Ecto neural progenitor cell (in vitro differentiated cells): ENCODE data around the gene CD59.
"Not testable (repeated sequence)": the region's sequence is repeated elsewhere in the genome, so short reads cannot be mapped to it uniquely, and the experiment has no call there.

ENCODE experiments used
- DNase-seq: peaks from one replicate; pipeline ENCODE4 v3.0.0-alpha.2; 2018; ENCODE audit warnings: low spot score

CD59 gene

DNA sequence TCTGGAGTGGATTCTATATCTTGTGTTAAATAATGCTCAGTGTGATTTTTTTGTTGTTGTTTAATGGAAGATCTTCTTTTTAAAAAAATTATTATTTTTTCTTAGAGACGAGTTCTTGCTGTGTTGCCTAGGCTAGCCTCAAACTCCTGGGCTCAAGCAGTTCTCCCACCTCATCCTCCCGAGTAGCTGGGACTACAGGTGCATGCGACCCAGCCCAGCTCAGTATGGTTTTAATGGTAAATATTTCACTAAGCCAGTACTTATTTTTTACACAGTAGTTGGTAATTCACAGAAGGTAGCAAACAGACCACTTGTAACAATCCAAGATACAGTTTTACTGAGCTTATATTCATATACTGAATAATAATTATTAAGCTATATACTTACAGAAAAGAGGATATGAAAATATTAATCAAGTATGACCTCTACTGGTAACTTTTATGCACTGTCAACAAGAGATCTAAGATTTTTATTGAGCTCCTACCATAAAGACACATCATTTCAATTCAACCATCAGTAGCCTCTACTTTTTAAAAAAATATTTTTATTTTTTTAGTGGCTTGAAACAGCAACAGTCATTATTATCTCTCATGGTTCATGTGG, 6.1 kb upstream of the CD59 start:
- no peak for DNase-seq

DNA sequence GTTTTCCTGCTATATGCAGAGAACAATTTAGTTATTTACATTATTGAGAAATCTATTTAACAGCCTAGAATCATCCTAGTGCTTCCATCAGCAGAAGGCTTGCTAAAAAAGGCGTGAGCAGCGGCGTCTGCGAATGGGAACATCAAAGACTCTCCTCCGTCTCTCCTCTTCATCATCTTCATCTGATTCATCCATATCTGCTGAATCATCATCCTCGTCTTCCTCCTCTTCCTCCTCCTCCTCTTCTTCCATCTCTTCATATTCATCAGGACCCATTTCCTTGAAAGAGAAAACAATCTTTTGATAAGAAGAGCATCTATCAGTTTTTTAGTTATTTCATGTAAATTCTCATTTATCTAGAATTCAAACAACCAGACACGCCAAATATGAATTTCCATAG, 5.6 kb upstream of the CD59 start:
- no peak for DNase-seq

DNA sequence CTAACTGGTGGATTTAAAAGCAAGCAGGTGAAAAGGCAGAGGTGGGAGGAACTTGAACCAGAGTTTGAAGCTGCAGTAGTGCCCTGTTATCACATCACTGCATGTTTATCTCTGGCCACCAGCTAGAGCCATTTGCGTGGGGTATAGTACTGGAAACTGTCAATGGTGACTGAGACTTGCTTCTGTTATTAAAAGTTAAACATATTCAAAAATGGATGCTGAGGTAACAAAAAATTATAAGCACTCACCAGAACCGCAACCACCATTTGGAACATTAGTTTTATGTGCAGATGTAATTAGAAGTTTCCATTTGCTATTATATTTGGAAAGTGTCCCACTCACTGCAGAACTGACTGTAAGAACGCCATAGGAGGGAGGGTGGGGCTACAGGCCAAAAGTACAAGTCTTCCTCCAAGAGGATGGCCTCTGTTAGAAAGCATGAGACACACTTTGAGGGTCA, 1.2 kb upstream of the CD59 start:
- no peak for DNase-seq

GRCh38 chr11:33735271-33736147, 714 bp downstream of the CD59 start:
- no peak for DNase-seq

DNA sequence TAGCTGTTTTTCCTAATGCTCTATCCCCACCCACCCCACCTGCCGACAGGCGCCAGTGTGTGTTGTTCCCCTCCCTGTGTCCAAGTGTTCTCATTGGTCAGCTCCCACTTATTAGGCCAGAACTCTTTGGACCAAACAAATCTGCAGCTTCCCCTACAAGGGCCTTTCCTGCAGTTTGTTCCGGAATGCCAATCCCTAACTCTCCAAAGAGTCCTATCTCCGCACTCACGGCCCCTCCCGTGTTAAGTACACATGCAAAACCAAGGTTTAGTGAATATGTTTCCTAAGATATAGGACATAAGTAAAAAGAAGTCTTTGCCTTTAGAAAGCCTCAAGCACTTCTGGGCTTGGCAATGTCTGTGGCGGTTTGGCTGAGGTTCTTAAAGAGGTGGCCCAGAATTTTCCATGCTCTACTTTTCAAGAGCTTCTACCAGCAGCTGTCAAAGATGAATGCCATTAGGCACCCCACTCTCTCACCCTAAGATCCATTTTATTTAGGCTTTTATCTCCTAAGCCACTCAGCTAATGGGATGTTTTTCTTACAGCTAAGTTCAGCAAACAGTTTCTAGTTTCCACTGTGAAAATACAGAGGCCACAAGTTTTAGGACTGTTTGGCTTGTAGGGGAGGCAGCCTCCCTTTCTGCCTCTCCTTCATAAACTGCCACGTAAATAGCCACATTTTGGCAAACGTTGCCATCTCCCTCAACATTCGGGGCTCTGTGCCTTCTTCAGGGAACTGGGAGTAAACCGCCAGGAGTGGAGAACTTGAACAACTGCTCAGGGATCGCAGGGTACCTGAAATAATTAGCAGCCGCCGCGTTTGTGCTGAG, 1.6 kb downstream of the CD59 start:
- no peak for DNase-seq

- no peak for DNase-seq
These were observed 2.2 kb downstream of the CD59 start for GRCh38 chr11:33733980-33734379.

GRCh38 chr11:33731723-33732531, 4.3 kb downstream of the CD59 start:
- DNase-seq: no peak

- no peak for DNase-seq
These were observed 5.5 kb downstream of the CD59 start for GRCh38 chr11:33730716-33731115.

DNA sequence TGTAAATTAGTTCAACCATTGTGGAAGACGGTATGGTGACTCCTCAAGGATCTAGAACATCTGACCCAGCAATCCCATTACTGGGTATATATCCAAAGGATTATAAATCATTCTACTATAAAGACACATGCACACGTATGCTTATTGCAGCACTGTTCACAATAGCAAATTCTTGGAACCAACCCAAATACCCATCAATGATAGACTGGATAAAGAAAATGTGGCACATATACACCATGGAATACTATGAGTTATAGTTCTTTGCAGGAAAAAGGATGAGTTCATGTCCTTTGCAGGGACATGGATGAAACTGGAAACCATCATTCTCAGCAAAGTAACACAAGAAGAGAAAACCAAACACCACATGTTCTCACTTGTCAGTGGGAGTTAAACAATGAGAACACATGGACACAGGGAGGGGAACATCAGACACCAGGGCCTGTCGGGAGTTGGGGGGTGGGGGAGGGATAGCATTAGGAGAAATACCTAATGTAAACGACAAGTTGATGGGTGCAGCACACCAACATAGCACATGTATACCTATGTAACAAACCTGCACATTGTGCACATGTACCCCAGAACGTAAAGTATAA, 7.1 kb downstream of the CD59 start:
- not testable (repeated sequence) for DNase-seq

DNA sequence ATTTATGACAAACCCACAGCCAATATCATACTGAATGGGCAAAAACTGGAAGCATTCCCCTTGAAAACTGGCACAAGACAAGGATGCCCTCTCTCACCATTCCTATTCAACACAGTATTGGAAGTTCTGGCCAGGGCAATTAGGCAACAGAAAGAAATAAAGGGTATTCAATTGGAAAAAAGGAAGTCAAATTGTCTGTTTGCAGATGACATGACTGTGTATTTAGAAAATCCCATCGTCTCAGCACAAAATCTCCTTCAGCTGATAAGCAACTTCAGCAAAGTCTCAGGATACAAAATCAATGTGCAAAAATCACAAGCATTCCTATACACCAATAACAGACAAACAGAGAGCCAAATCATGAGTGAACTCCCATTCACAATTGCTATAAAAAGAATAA, 8.7 kb downstream of the CD59 start:
- DNase-seq: not testable (repeated sequence)

DNA sequence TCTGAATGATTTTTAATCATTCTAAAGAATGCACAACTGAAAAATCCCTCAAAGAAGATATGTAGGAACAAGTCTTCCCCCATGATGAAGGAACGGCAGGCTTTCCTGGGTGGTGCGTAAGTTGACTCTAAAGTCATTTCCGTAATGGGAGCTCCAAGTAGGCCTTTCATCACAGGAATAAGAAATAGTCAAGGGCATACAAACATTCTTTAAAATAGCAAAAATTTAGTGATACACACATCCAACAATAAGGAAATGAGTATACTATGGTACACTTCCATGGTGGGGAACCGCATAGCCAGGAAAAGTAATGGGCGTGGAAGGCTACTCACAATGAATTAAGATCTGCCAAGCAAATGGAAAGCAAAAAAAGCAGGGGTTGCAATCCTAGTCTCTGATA, 10.7 kb downstream of the CD59 start:
- DNase-seq: no peak

GRCh38 chr11:33724644-33725035, 11.6 kb downstream of the CD59 start:
- DNase-seq: no peak

DNA sequence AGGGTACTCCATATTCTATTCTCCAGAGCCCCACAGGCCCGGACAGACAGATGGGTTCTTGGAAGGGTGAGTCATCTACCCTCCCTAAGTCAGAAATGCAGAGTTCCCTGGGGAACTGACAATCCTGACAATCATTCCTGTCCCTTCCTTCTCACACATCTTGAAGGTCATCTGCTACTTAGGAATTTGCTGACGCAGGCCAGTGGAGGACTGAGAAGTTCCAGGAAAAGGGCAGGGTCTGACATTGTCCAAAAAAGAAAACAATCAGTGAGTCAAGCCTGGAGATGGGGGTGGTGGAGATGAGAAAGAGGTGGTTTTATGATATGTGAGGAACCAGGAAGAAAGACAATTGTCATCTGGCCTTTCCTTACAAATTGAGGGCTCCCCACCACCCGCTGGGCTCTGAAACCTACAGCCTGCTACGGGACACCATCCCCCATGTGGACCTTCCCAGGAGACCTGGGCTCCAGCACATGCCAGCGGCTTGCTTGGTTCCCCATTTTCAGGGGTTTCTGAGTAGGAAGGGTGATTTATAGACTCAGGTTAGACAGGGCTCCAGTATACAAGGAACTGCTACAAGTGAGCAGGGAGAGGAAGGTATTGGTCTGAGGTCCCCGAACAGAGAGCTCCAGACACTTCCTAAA, 12.9 kb downstream of the CD59 start:
- DNase-seq: no peak

DNA sequence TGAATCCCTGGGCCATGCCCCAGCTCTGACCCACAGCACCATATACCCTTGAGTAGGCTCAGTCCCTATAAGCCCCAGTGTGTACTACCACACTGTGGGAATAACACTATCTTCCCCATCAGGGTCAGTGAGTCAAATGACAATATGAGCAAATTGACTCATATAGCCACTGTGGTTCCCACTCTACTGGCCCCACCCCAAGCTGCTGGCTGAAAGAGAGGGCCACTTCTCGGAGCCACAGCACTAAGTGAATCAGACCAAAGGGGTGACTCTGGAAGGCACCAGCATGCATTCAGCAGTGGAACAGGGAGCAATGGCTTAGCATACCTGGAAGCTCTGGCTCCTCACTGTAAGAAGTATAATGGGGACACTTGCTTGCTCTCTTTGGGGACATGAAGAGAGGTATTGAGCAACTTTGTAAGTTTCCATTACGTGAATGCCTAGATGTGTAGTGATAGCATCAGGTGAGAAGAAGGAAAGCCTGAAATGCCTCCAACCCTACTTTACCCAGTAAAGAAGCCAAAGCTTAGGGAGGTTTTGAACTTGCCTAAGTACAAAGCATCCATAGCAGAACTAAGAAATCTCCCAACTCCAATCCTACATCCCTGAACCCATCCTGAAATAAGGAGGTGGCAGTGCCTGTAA, 13.5 kb downstream of the CD59 start:
- DNase-seq: no peak

DNA sequence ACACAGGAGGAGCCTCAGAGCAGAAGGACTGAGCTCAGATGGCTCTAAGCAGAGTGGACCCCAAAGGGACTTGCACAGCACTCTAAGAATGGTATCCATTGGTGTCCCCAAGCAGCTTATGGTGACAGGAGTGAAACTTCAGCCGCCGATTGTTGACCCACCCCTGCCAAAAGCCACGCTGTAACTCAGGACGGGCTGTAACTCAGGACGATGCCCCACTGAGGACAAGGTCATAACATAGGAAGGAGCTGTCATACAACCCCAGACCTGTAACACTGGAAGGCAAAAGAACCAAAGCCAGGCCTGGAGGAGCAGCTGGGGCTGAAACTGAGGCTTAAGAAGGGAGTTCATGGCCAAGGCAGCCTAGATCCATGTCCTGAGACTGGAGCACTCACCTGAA, 14.2 kb downstream of the CD59 start:
- no peak for DNase-seq

DNA sequence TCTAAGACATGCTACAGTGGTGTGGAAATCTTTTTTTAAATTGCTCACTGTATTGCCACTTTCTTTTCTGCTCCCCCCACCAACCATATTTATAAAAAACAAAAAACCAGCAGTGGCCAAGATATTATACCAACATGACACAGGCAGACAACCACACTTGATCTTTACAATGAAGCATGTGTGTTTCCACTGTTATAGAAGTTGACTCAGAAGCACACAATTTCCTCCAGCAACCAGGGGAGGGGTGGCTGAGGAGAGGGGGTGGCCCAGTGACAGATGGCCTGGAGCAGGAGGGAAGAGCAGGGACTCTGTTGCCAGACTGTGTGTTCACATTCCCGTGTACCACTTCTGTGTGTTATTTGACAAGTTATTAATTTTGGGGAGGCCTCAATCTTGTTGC, 14.8 kb downstream of the CD59 start:
- no peak for DNase-seq

GRCh38 chr11:33719587-33719986, 16.6 kb downstream of the CD59 start:
- DNase-seq: no peak

GRCh38 chr11:33718440-33718839, 17.8 kb downstream of the CD59 start:
- no peak for DNase-seq

- DNase-seq: no peak
These were observed 20.0 kb downstream of the CD59 start for GRCh38 chr11:33716243-33716642.

DNA sequence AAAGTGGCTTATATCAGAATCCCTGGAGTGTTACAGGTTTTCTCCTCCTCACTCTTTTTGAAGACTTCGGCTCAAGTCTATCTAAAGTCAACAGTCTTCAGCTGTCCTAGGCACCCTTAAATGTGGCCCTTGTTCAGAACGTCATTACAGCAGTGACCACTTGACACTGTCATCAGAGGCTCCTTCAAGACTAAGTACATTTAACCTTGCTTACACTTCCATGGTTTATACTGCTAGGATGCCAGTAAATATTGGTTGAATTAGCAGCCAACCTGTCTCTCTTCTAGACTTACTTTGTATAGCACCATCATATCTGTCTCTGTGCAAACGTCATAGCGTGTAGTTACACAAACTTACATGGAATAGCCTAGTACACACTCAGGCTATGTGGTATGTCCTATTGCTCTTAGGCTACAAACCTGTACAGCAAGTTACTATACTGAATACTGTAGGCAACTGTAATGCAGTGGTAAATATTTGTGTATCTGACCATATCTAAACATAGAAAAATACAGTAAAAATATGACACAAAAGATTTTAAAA, 22.3 kb downstream of the CD59 start:
- no peak for DNase-seq
